HepG2 (cell line): Measurements from ENCODE around the gene HSF2BP. TPM values are rescaled to one million over a fixed set of nuclear protein-coding genes. Genes with fewer than 3 reads are reported as not detected.

Source experiments
- ATAC-seq: fragments of 200-7000 bp; cut with Tn5 transposase; 3 replicates; pipeline ENCODE4 v1.9.1; 2020; ENCODE audit warnings: mild to moderate bottlenecking, moderate library complexity
- BruUV-seq: library from RNA; stranded (reverse); fragments of 400-500 nt; replicated peaks from 2 replicates; lab custom pipeline; 2021; lab: Mats Ljungman, UMichigan
- CTCF ChIA-PET: fragments of 300-600 bp; formaldehyde crosslinking; extraction: SDS; loops from one replicate; lab custom pipeline; 2021; ENCODE audit warnings: low total read pairs, inconsistent platforms, low intra/inter-chr PET ratio; lab: Yijun Ruan, JAX
- POLR2A ChIA-PET: fragments of 350-600 bp; sonication (Branson Sonifier 250); formaldehyde crosslinking; loops from one replicate; lab custom pipeline; 2020; ENCODE audit warnings: antibody characterized with exemption, inconsistent platforms; lab: Yijun Ruan, JAX
- DNase-seq: peaks from one replicate; pipeline ENCODE4 v3.0.0-alpha.2; 2015; ENCODE audit warnings: low spot score
- FAIRE-seq: peaks from 3 replicates; lab custom pipeline; 2011; peaks lifted over from hg19 to GRCh38; lab: Jason Lieb, UNC
- H2AFZ ChIP-seq: one replicate; pipeline ENCODE4 v1.6.1; 2011; ENCODE audit warnings: low read length, inconsistent platforms
- H3K27ac ChIP-seq: fragments of 300-600 bp; 3 replicates; pipeline ENCODE4 v1.8.0; 2011; ENCODE audit warnings: mixed run types, mild to moderate bottlenecking, mixed read lengths, low read length, inconsistent platforms; ENCODE audit not compliant: insufficient read depth; ENCODE audit errors: extremely low read length
- H3K27me3 ChIP-seq, 2 experiments: fragments of 200-600 bp in 1 of 2; 2 replicates in 1 of 2; 3 replicates in 1 of 2; pipeline versions ENCODE4 v1.6.0 to v1.8.0; 2011; ENCODE audit warnings: low read length in 2 of 2, mild to moderate bottlenecking in 2 of 2, moderate library complexity in 2 of 2, inconsistent platforms in 1 of 2; ENCODE audit not compliant: insufficient read depth in 2 of 2, control insufficient read depth in 1 of 2
- H3K36me3 ChIP-seq, 2 experiments: fragments of 200-600 bp in 1 of 2; replicated peaks in 1 of 2; 2 replicates in 1 of 2; 3 replicates in 1 of 2; pipeline versions ENCODE4 v1.5.1 to v1.8.0; 2011; ENCODE audit warnings: low read length in 2 of 2, inconsistent platforms in 1 of 2; ENCODE audit not compliant: insufficient read depth in 2 of 2, control insufficient read depth in 1 of 2
- H3K4me1 ChIP-seq: 2 replicates; pipeline ENCODE4 v1.5.1; 2012; ENCODE audit warnings: low read length, inconsistent platforms; ENCODE audit not compliant: insufficient read depth
- H3K4me2 ChIP-seq: 2 replicates; pipeline ENCODE4 v1.6.0; 2011; ENCODE audit warnings: low read depth, low read length, inconsistent platforms
- H3K4me3 ChIP-seq, 3 experiments: fragments of 200-600 bp in 1 of 3; sonication (generic), shearing (Covaris generic) in 1 of 3; replicated peaks in 1 of 3; 2 replicates each; pipeline ENCODE4 v1.5.1; 2011 to 2016; ENCODE audit warnings: low read length in 3 of 3, inconsistent platforms in 2 of 3, low read depth in 2 of 3, mild to moderate bottlenecking in 2 of 3, control low read depth in 1 of 3, mixed read lengths in 1 of 3; ENCODE audit not compliant: insufficient read depth in 1 of 3
- H3K79me2 ChIP-seq: one replicate; pipeline ENCODE4 v1.6.1; 2011; ENCODE audit warnings: low read length, inconsistent platforms; ENCODE audit not compliant: insufficient read depth
- H3K9ac ChIP-seq: 2 replicates; pipeline ENCODE4 v1.6.0; 2011; ENCODE audit warnings: mild to moderate bottlenecking, low read depth, low read length, inconsistent platforms; ENCODE audit not compliant: insufficient read depth
- H3K9me3 ChIP-seq: 2 replicates; pipeline ENCODE4 v1.5.1; 2012; ENCODE audit warnings: mild to moderate bottlenecking, low read length
- H4K20me1 ChIP-seq: 2 replicates; pipeline ENCODE4 v1.6.0; 2011; ENCODE audit warnings: inconsistent platforms, mild to moderate bottlenecking, low read length, moderate library complexity; ENCODE audit not compliant: insufficient read depth
- CBFB ChIP-seq: sonication (generic); formaldehyde crosslinking; IDR thresholded peaks from 2 replicates; pipeline ENCODE4 v1.4.0; 2020; ENCODE audit warnings: missing genetic modification reagents
- CHCHD3 ChIP-seq: sonication (generic); formaldehyde crosslinking; IDR thresholded peaks from 2 replicates; pipeline ENCODE4 v1.8.0; 2022; ENCODE audit warnings: mild to moderate bottlenecking, missing genetic modification reagents, moderate library complexity
- ETV5 ChIP-seq: IDR thresholded peaks from 2 replicates; pipeline ENCODE4 v1.6.1; 2018; ENCODE audit warnings: missing biosample characterization, missing genetic modification reagents, inconsistent platforms, borderline replicate concordance
- HIC2 ChIP-seq: sonication (generic); formaldehyde crosslinking; IDR thresholded peaks from 2 replicates; pipeline ENCODE4 v1.9.0; 2022; ENCODE audit warnings: low read depth, missing genetic modification reagents
- JDP2 ChIP-seq: sonication (generic); formaldehyde crosslinking; IDR thresholded peaks from 2 replicates; pipeline ENCODE4 v1.8.1; 2022; ENCODE audit warnings: missing genetic modification reagents, borderline replicate concordance
- MXD4 ChIP-seq: IDR thresholded peaks from 2 replicates; pipeline ENCODE4 v1.6.1; 2016; ENCODE audit warnings: mild to moderate bottlenecking, missing biosample characterization, missing genetic modification reagents
- SP1 ChIP-seq, 2 experiments: fragments of 450-650 bp in 1 of 2; sonication (generic) in 1 of 2; formaldehyde crosslinking in 1 of 2; IDR thresholded peaks; 2 replicates each; pipeline versions ENCODE4 v1.4.0 to v1.6.1; 2016 to 2020; ENCODE audit warnings: missing genetic modification reagents in 1 of 2
- ZNF12 ChIP-seq: sonication (generic); formaldehyde crosslinking; IDR thresholded peaks from 2 replicates; pipeline ENCODE4 v1.5.0; 2020; ENCODE audit warnings: missing genetic modification reagents
- ZNF143 ChIP-seq: sonication (generic); formaldehyde crosslinking; IDR thresholded peaks from 2 replicates; pipeline ENCODE4 v1.4.0; 2020; ENCODE audit warnings: missing genetic modification reagents
- ZNF20 ChIP-seq: sonication (generic); formaldehyde crosslinking; IDR thresholded peaks from 2 replicates; pipeline ENCODE4 v1.4.0; 2020; ENCODE audit warnings: mild to moderate bottlenecking, moderate library complexity, missing genetic modification reagents
- ZNF367 ChIP-seq: sonication (generic); formaldehyde crosslinking; IDR thresholded peaks from 2 replicates; pipeline ENCODE4 v1.4.0; 2020; ENCODE audit warnings: missing genetic modification reagents, borderline replicate concordance
- ZNF674 ChIP-seq: sonication (generic); formaldehyde crosslinking; IDR thresholded peaks from 2 replicates; pipeline ENCODE4 v1.5.0; 2020; ENCODE audit warnings: low read depth, mild to moderate bottlenecking, missing genetic modification reagents
- ZNF841 ChIP-seq: sonication (generic); formaldehyde crosslinking; IDR thresholded peaks from 2 replicates; pipeline ENCODE4 v1.8.1; 2023; ENCODE audit warnings: missing genetic modification reagents, borderline replicate concordance
- ZSCAN21 ChIP-seq: sonication (generic); formaldehyde crosslinking; IDR thresholded peaks from 2 replicates; pipeline ENCODE4 v1.8.0; 2022; ENCODE audit warnings: mild to moderate bottlenecking, missing genetic modification reagents, moderate library complexity, borderline replicate concordance
- WGBS: methylation state at CpG from one replicate; pipeline ENCODE4 v1.1.6; 2017; ENCODE audit warnings: low lambda C conversion rate; 5-methylcytosine and 5-hydroxymethylcytosine counted together
- in situ Hi-C: cut with HindIII; loops from 2 replicates; pipeline ENCODE4 v1.10.0; 2017; ENCODE audit warnings: low pct_unique_long_range_greater_than_20kb; ENCODE audit not compliant: extremely low pct_ligation_motif_present
- intact Hi-C: fragments of 100-400 bp; cut with micrococcal nuclease; formaldehyde crosslinking; loops from one replicate; pipeline ENCODE4 v1.10.0; 2022; ENCODE audit not compliant: unreplicated experiment
- polyA plus RNA-seq, 8 experiments: library from polyadenylated mRNA; depleted of rRNA in 3 of 8; stranded (reverse) in 7 of 8; unstranded in 1 of 8; fragments of >200 nt; fragmentation: Illumina TruSeq in 4 of 8; extraction: Trizol in 4 of 8; gene quantifications; 2 replicates each; pipeline versions ENCODE4 v1.2.1 to v1.2.3, GENCODE V29; 2011 to 2016; ENCODE audit warnings: low read depth in 4 of 8, missing spikeins in 1 of 8, mixed read lengths in 1 of 8; ENCODE audit not compliant: insufficient read depth in 1 of 8
- total RNA-seq, 5 experiments: library from RNA; depleted of rRNA; stranded (reverse); fragments of >200 nt; fragmentation: Illumina TruSeq; extraction: Trizol; gene quantifications; 2 replicates each; pipeline ENCODE4 v1.2.3, GENCODE V29; 2016; ENCODE audit warnings: low read depth in 1 of 5
- TF ChIP-seq, protein P1 (sequence below): sonication (generic); formaldehyde crosslinking; IDR thresholded peaks from 2 replicates; pipeline ENCODE4 v1.5.0; 2020; ENCODE audit warnings: missing genetic modification reagents, mild to moderate bottlenecking, borderline replicate concordance
- TF ChIP-seq, protein P2 (sequence below): IDR thresholded peaks from 2 replicates; pipeline ENCODE4 v1.6.1; 2012; ENCODE audit warnings: low read depth, low read length, improper control_type of control experiment
- TF ChIP-seq, protein P3 (sequence below): sonication (generic); formaldehyde crosslinking; IDR thresholded peaks from 2 replicates; pipeline ENCODE4 v1.4.0; 2020; ENCODE audit warnings: missing genetic modification reagents, mild to moderate bottlenecking, borderline replicate concordance

HSF2BP gene
- total and polyA plus RNA-seq, 2 of the 13 experiments (the other 11 are each of a cell fraction or from before 2014, with no cell fraction given): 0.67 to 2.2 TPM

DNA sequence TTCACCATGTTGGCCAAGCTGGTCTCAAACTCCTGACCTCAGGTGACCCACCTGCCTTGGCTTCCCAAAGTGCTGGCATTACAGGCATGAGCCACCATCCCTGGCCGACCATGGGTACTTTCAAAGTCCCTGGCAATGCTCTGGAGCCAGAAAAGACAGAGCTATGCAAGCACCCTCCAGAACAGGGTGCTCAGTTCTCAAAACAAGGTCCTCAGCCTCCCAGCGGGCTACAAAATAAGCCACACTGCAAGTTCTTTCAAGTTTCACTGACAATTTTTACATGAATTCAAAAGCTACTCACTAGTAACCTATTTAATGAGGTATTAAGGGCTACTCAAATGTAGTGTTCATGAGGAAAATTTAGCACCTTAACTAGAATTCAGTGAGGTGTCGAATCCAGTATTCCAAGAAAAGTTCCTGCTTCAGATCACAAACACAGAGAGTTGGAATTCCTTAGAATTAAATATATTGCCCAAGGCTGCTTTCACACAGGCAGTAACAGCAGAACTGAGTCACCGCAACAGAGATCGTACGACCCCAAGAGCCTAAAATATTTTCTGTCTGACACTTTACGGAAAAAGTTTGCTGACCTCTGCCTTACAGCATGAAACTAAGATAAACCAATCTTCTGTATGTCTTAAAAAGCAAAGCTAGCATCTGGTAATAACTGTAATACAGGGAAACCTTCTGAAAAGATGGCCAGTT lies 60.7 kb downstream of the HSF2BP start:
- no TSS peak for BruUV-seq
- ChIA-PET CTCF (no interaction called here), POLR2A (no interaction called here)
- no peaks in the 10 kb centered on the region for H3K79me2 ChIP-seq
- no peak overlapping the region for H3K4me3 ChIP-seq
- FAIRE-seq (no peak), ATAC-seq (no peak), DNase-seq (no peak)
- in situ Hi-C loops: no loop called here
- no peaks in the 10 kb centered on the region; a peak in 1 of 5 replicates for H3K27me3 ChIP-seq
- H2AFZ ChIP-seq: no peak overlapping the region
- H3K9me3 ChIP-seq: no peaks in the 10 kb centered on the region
- WGBS: 95% methylated on average over 7 of the region's 7 CpGs
- H3K4me2 ChIP-seq: no peak overlapping the region
- intact Hi-C loops: no loop called here
- no peaks in the 10 kb centered on the region for H4K20me1 ChIP-seq
- H3K9ac ChIP-seq: no peak overlapping the region
- H3K36me3 ChIP-seq: no peaks in the 10 kb centered on the region
- no peak overlapping the region for H3K27ac ChIP-seq
- peaks cover 29% of the 10 kb centered on the region for H3K4me1 ChIP-seq
- TF ChIP-seq SP1 (IDR thresholded peaks at IDR 0.05) (no peak), SP1 (CRISPR knock-in tag; IDR thresholded peaks at IDR 0.05) (no peak), HIC2 (CRISPR knock-in tag) (no peak), ZNF143 (CRISPR knock-in tag) (no peak), ZNF674 (CRISPR knock-in tag) (no peak), ZNF841 (CRISPR knock-in tag) (no peak), CBFB (no peak), JDP2 (CRISPR knock-in tag) (no peak), ZSCAN21 (CRISPR knock-in tag) (no peak), CHCHD3 (no peak), ZNF367 (no peak), ZNF20 (CRISPR knock-in tag) (no peak), MXD4 (CRISPR knock-in tag) (no peak), ETV5 (CRISPR knock-in tag) (no peak), ZNF12 (CRISPR knock-in tag) (no peak)
- TF ChIP-seq, protein P1, sequence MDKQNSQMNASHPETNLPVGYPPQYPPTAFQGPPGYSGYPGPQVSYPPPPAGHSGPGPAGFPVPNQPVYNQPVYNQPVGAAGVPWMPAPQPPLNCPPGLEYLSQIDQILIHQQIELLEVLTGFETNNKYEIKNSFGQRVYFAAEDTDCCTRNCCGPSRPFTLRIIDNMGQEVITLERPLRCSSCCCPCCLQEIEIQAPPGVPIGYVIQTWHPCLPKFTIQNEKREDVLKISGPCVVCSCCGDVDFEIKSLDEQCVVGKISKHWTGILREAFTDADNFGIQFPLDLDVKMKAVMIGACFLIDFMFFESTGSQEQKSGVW (CRISPR knock-in tag): no peak
- TF ChIP-seq, protein P2, sequence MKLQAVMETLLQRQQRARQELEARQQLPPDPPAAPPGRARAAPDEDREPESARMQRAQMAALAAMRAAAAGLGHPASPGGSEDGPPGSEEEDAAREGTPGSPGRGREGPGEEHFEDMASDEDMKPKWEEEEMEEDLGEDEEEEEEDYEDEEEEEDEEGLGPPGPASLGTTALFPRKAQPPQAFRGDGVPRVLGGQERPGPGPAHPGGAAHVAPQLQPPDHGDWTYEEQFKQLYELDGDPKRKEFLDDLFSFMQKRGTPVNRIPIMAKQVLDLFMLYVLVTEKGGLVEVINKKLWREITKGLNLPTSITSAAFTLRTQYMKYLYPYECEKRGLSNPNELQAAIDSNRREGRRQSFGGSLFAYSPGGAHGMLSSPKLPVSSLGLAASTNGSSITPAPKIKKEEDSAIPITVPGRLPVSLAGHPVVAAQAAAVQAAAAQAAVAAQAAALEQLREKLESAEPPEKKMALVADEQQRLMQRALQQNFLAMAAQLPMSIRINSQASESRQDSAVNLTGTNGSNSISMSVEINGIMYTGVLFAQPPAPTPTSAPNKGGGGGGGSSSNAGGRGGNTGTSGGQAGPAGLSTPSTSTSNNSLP: no peak
- TF ChIP-seq, protein P3, sequence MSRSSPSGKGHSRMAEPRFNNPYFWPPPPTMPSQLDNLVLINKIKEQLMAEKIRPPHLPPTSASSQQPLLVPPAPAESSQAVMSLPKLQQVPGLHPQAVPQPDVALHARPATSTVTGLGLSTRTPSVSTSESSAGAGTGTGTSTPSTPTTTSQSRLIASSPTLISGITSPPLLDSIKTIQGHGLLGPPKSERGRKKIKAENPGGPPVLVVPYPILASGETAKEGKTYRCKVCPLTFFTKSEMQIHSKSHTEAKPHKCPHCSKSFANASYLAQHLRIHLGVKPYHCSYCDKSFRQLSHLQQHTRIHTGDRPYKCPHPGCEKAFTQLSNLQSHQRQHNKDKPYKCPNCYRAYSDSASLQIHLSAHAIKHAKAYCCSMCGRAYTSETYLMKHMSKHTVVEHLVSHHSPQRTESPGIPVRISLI (CRISPR knock-in tag): no peak
